K562 (cell line): ENCODE data around the gene RAB7A. TPM values are rescaled to one million over a fixed set of nuclear protein-coding genes. Genes with fewer than 3 reads are reported as not detected.

ENCODE experiments used
- ATAC-seq: fragments of 200-7000 bp; cut with Tn5 transposase; 3 replicates; pipeline ENCODE4 v1.9.1; 2020; ENCODE audit warnings: moderate library complexity
- BruUV-seq: library from RNA; stranded (reverse); fragments of 400-500 nt; replicated peaks from 2 replicates; lab custom pipeline; 2021; lab: Mats Ljungman, UMichigan
- CTCF ChIA-PET: fragments of 300-600 bp; formaldehyde crosslinking; extraction: SDS; loops from one replicate; lab custom pipeline; 2021; ENCODE audit warnings: low intra/inter-chr PET ratio; lab: Yijun Ruan, JAX
- POLR2A ChIA-PET: fragments of 300-600, 350-650 bp; sonication (Branson Sonifier 250); formaldehyde crosslinking; extraction: SDS; loops from one replicate; lab custom pipeline; 2021; ENCODE audit warnings: antibody characterized with exemption, inconsistent platforms; lab: Yijun Ruan, JAX
- DNase-seq, 4 experiments: peaks; one replicate each; pipeline versions ENCODE4 v3.0.0 to v3.0.0-alpha.2; 2011 to 2018; ENCODE audit warnings: low spot score in 3 of 4, mixed read lengths in 3 of 4; ENCODE audit errors: extremely low read depth in 1 of 4
- FAIRE-seq: peaks from 2 replicates; lab custom pipeline; 2011; peaks lifted over from hg19 to GRCh38; lab: Jason Lieb, UNC
- H2AFZ ChIP-seq: 2 replicates; pipeline ENCODE4 v1.6.0; 2011; ENCODE audit warnings: low read depth, low read length, control low read depth, inconsistent platforms
- H3K27ac ChIP-seq: fragments of 200-600 bp; 3 replicates; pipeline ENCODE4 v1.8.0; 2011; ENCODE audit warnings: low read depth, mild to moderate bottlenecking, control low read depth, inconsistent platforms, low read length, moderate library complexity, mixed read lengths; ENCODE audit errors: extremely low read depth
- H3K27me3 ChIP-seq, 2 experiments: fragments of 300-600 bp in 1 of 2; 2 replicates in 1 of 2; 3 replicates in 1 of 2; pipeline versions ENCODE4 v1.6.0 to v1.8.0; 2011; ENCODE audit warnings: inconsistent platforms in 2 of 2, low read length in 2 of 2, mild to moderate bottlenecking in 1 of 2, mixed read lengths in 1 of 2, moderate library complexity in 1 of 2; ENCODE audit not compliant: control insufficient read depth in 2 of 2, insufficient read depth in 2 of 2
- H3K36me3 ChIP-seq: fragments of 300-600 bp; 3 replicates; pipeline ENCODE4 v1.8.0; 2011; ENCODE audit warnings: mild to moderate bottlenecking, low read length, inconsistent platforms; ENCODE audit not compliant: control insufficient read depth, insufficient read depth
- H3K4me1 ChIP-seq, 2 experiments: fragments of 200-600 bp in 1 of 2; replicated peaks in 1 of 2; 2 replicates in 1 of 2; 3 replicates in 1 of 2; pipeline versions ENCODE4 v1.5.1 to v1.8.0; 2011; ENCODE audit warnings: inconsistent platforms in 2 of 2, low read length in 2 of 2, mild to moderate bottlenecking in 1 of 2, mixed read lengths in 1 of 2, moderate library complexity in 1 of 2; ENCODE audit not compliant: control insufficient read depth in 2 of 2, insufficient read depth in 2 of 2
- H3K4me2 ChIP-seq: 2 replicates; pipeline ENCODE4 v1.6.1; 2011; ENCODE audit warnings: low read length, control low read depth, inconsistent platforms, mixed read lengths; ENCODE audit not compliant: insufficient read depth
- H3K4me3 ChIP-seq: fragments of 200-600 bp; sonication (generic), shearing (Covaris generic); 2 replicates; pipeline ENCODE4 v1.5.1; 2016; ENCODE audit warnings: control low read depth, inconsistent platforms
- H3K79me2 ChIP-seq: fragments of 200-600 bp; 3 replicates; pipeline ENCODE4 v1.8.0; 2011; ENCODE audit warnings: low read length, inconsistent platforms; ENCODE audit not compliant: control insufficient read depth, insufficient read depth
- H3K9ac ChIP-seq, 2 experiments: 2 replicates each; pipeline versions ENCODE4 v1.6.0 to v1.6.1; 2011; ENCODE audit warnings: low read depth in 2 of 2, low read length in 2 of 2, control low read depth in 1 of 2, inconsistent platforms in 1 of 2, mild to moderate bottlenecking in 1 of 2, mixed read lengths in 1 of 2; ENCODE audit not compliant: insufficient read depth in 1 of 2
- H3K9me1 ChIP-seq: one replicate; pipeline ENCODE4 v1.6.0; 2011; ENCODE audit warnings: inconsistent platforms, mild to moderate bottlenecking, low read length, moderate library complexity; ENCODE audit not compliant: control insufficient read depth, insufficient read depth
- H3K9me3 ChIP-seq: replicated peaks from 2 replicates; pipeline ENCODE4 v1.5.1; 2011; ENCODE audit warnings: low read depth, low read length, inconsistent platforms; ENCODE audit not compliant: control insufficient read depth, insufficient read depth
- H4K20me1 ChIP-seq: replicated peaks from 2 replicates; pipeline ENCODE4 v1.6.1; 2011; ENCODE audit warnings: low read length, inconsistent platforms, mixed read lengths; ENCODE audit not compliant: control insufficient read depth, insufficient read depth
- BACH1 ChIP-seq: fragments of 200-800 bp; sonication (Bioruptor generic); IDR thresholded peaks from 2 replicates; pipeline ENCODE4 v1.6.1; 2016; ENCODE audit warnings: missing genetic modification characterization, missing compliant biosample characterization
- E2F3 ChIP-seq: fragments of 250-450 bp; sonication (Bioruptor Pico); IDR thresholded peaks from 2 replicates; pipeline ENCODE4 v1.4.0; 2020; ENCODE audit warnings: mild to moderate bottlenecking
- FOXJ2 ChIP-seq: fragments of 200-800 bp; sonication (Bioruptor generic); IDR thresholded peaks from 2 replicates; pipeline ENCODE4 v1.6.1; 2016; ENCODE audit warnings: missing genetic modification characterization, missing compliant biosample characterization
- LARP7 ChIP-seq: fragments of 450-650 bp; IDR thresholded peaks from 2 replicates; pipeline ENCODE4 v1.6.1; 2016
- PHTF2 ChIP-seq: fragments of 250-450 bp; sonication (Bioruptor Pico); IDR thresholded peaks from 2 replicates; pipeline ENCODE4 v1.5.0; 2021; ENCODE audit warnings: mild to moderate bottlenecking
- PRMT5 ChIP-seq: sonication (generic); formaldehyde crosslinking; IDR thresholded peaks from 2 replicates; pipeline ENCODE4 v1.5.0; 2020; ENCODE audit warnings: missing genetic modification reagents
- SAFB ChIP-seq: fragments of 200-400 bp; formaldehyde crosslinking; IDR thresholded peaks from 2 replicates; pipeline ENCODE4 v1.6.1; 2017; ENCODE audit warnings: low read depth, low read length, borderline replicate concordance
- SRF ChIP-seq, 2 experiments: fragments of 250-450, 450-650 bp in 1 of 2; sonication (Bioruptor Pico) in 1 of 2; sonication (generic) in 1 of 2; formaldehyde crosslinking; IDR thresholded peaks; 2 replicates each; pipeline versions ENCODE4 v1.5.0 to v1.5.1; 2020 to 2022; ENCODE audit warnings: mild to moderate bottlenecking in 1 of 2, missing genetic modification reagents in 1 of 2
- ZFX ChIP-seq: sonication (generic); formaldehyde crosslinking; IDR thresholded peaks from 2 replicates; pipeline ENCODE4 v1.8.0; 2022; ENCODE audit warnings: mild to moderate bottlenecking, missing genetic modification reagents, moderate library complexity
- ZKSCAN1 ChIP-seq: fragments of 150-350 bp; IDR thresholded peaks from 2 replicates; pipeline ENCODE4 v1.6.1; 2016; ENCODE audit warnings: low read depth, low read length
- ZNF668 ChIP-seq: fragments of 250-450 bp; sonication (Bioruptor Pico); IDR thresholded peaks from 2 replicates; pipeline ENCODE4 v1.8.0; 2022; ENCODE audit warnings: mild to moderate bottlenecking, inconsistent platforms
- WGBS: fragments of 100-300 bp; shearing (Covaris generic); methylation state at CpG from one replicate; pipeline ENCODE4 v1.1.6; 2016; ENCODE audit warnings: low coverage, mixed read lengths; ENCODE audit not compliant: insufficient coverage; ENCODE audit errors: missing lambda C conversion rate; 5-methylcytosine and 5-hydroxymethylcytosine counted together
- in situ Hi-C: fragments of 300-500 bp; cut with MboI; formaldehyde crosslinking; loops from 4 replicates; pipeline ENCODE4 v1.15.0; 2018; ENCODE audit warnings: inconsistent platforms, mixed read lengths
- intact Hi-C: fragments of 100-400 bp; cut with micrococcal nuclease; formaldehyde crosslinking; loops from 2 replicates; pipeline ENCODE4 v1.14.2; 2022
- polyA plus RNA-seq, 8 experiments: library from polyadenylated mRNA; depleted of rRNA in 4 of 8; stranded (reverse) in 5 of 8; unstranded in 3 of 8; fragments of >200 nt; fragmentation: Nextera tagmentation in 2 of 8; fragmentation: Illumina TruSeq in 1 of 8; extraction: Ambion mirVana in 2 of 8; extraction: Trizol in 1 of 8; gene quantifications; 2 replicates each; pipeline versions ENCODE4 v1.2.1 to v1.2.3, GENCODE V29; 2011 to 2014; ENCODE audit warnings: inconsistent platforms in 1 of 8, missing spikeins in 1 of 8
- total RNA-seq, 7 experiments: library from RNA; depleted of rRNA in 6 of 7; stranded (reverse); fragments of >200 nt in 6 of 7; fragmentation: Illumina TruSeq in 2 of 7; extraction: Trizol in 2 of 7; gene quantifications; 2 replicates each; pipeline versions ENCODE4 v1.2.1 to v1.2.3, GENCODE V29; 2011 to 2021; ENCODE audit warnings: low replicate concordance in 1 of 7
- TF ChIP-seq, protein P1 (sequence below): fragments of 250-450 bp; sonication (Bioruptor Pico); IDR thresholded peaks from 2 replicates; pipeline ENCODE4 v1.9.0; 2021; ENCODE audit warnings: mild to moderate bottlenecking, inconsistent platforms
- TF ChIP-seq, protein P2 (sequence below): fragments of 250-450 bp; sonication (Bioruptor Pico); IDR thresholded peaks from 2 replicates; pipeline ENCODE4 v1.5.0; 2021
- TF ChIP-seq, protein P3 (sequence below): fragments of 250-450 bp; sonication (Bioruptor Pico); IDR thresholded peaks from 2 replicates; pipeline ENCODE4 v1.5.0; 2020; ENCODE audit warnings: mild to moderate bottlenecking, borderline replicate concordance
- TF ChIP-seq, protein P4 (sequence below): fragments of 250-450 bp; sonication (Bioruptor Pico); IDR thresholded peaks from 2 replicates; pipeline ENCODE4 v1.5.0; 2020; ENCODE audit warnings: mild to moderate bottlenecking

The RAB7A gene
- total and polyA plus RNA-seq, 9 of the 15 experiments (the other 6 are each of a cell fraction or from before 2014, with no cell fraction given), result 30.9 to 204 (median 72.8) TPM

DNA sequence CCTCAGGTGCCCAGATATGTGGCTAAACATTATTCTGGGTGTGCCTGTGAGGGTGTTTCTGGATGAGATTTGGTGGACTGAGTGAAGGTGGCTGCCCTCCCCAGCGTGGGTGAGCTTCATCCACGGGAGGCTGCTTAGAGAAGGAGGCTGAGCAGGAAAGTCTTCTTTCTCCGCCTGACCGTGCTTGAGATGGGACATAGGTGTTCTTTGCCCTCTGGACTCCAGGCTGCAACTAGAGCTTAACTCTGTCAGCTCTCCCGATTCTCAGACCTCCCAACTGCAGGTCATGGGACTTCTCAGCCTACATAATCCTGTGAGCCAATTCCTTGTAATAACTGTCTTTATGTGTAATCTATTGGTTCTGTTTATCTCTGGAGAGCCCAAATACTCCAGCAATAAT, 34.1 kb downstream of the RAB7A start (continued):
- TF ChIP-seq, protein P1, sequence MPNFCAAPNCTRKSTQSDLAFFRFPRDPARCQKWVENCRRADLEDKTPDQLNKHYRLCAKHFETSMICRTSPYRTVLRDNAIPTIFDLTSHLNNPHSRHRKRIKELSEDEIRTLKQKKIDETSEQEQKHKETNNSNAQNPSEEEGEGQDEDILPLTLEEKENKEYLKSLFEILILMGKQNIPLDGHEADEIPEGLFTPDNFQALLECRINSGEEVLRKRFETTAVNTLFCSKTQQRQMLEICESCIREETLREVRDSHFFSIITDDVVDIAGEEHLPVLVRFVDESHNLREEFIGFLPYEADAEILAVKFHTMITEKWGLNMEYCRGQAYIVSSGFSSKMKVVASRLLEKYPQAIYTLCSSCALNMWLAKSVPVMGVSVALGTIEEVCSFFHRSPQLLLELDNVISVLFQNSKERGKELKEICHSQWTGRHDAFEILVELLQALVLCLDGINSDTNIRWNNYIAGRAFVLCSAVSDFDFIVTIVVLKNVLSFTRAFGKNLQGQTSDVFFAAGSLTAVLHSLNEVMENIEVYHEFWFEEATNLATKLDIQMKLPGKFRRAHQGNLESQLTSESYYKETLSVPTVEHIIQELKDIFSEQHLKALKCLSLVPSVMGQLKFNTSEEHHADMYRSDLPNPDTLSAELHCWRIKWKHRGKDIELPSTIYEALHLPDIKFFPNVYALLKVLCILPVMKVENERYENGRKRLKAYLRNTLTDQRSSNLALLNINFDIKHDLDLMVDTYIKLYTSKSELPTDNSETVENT (CRISPR knock-in tag), result no peak
- TF ChIP-seq PRMT5 (CRISPR knock-in tag), result no peak

DNA sequence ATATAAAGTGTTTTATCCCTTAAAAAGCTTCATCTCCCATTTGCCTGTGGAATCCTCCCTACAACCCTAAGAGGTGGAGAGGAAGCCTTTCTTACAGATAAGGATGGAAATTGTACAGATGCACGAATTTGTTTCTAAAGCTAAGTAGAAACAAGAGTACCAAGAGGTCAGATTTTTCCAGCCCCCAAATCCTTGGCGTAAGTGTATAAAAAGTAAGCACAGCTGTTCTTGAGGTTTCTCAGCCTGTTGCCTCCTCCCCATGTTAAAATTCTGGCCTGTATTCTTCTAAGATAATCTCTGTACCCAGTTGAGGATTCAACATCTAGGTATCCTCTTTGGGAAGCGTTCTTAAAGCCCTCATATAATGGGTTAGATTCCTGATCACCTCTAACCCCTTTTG, 34.9 kb downstream of the RAB7A start:
- no TSS peak for BruUV-seq
- Histone ChIP-seq H3K27me3 (no peaks in the 10 kb centered on the region), H3K9ac (no peak overlapping the region), H3K36me3 (peaks cover 13% of the 10 kb centered on the region; the same call in 2 of the 3 replicates), H3K79me2 (peaks cover 86% of the 10 kb centered on the region), H4K20me1 (0 out of 2 replicates have a peak, but pooled peaks cover 11% of the 10 kb centered on the region), H2AFZ (no peak overlapping the region), H3K4me2 (no peak overlapping the region), H3K4me1 (peaks cover 6 to 11% of the 10 kb centered on the region in 2 experiments; a peak in 3 of 5 replicates), H3K4me3 (no peak overlapping the region), H3K27ac (no peak overlapping the region), H3K9me3 (no peaks in the 10 kb centered on the region), H3K9me1 (peaks cover 3% of the 10 kb centered on the region)
- ATAC-seq (no peak), FAIRE-seq (no peak), DNase-seq (no peak)
- intact Hi-C loops (no loop called here), in situ Hi-C loops (no loop called here)
- 40% methylated on average over 3 of the region's 3 CpGs for WGBS
- ChIA-PET CTCF (no interaction called here), POLR2A (interaction anchor here (0.6 to 1.1 kb wide), 2 partner anchors 23 to 81 kb away, joined by 3 read pairs; no protein-coding TSS in a partner anchor)
- TF ChIP-seq, protein P2, sequence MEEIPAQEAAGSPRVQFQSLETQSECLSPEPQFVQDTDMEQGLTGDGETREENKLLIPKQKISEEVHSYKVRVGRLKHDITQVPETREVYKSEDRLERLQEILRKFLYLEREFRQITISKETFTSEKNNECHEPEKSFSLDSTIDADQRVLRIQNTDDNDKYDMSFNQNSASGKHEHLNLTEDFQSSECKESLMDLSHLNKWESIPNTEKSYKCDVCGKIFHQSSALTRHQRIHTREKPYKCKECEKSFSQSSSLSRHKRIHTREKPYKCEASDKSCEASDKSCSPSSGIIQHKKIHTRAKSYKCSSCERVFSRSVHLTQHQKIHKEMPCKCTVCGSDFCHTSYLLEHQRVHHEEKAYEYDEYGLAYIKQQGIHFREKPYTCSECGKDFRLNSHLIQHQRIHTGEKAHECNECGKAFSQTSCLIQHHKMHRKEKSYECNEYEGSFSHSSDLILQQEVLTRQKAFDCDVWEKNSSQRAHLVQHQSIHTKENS (CRISPR knock-in tag), result no peak
- TF ChIP-seq ZFX (CRISPR knock-in tag) (no peak), ZKSCAN1 (no peak), E2F3 (no peak), SAFB (no peak), LARP7 (no peak), SRF (CRISPR knock-in tag; IDR thresholded peaks at IDR 0.05) (no peak), PHTF2 (no peak), BACH1 (no peak), ZNF668 (CRISPR knock-in tag) (no peak), FOXJ2 (tag) (no peak)
- TF ChIP-seq, protein P3, sequence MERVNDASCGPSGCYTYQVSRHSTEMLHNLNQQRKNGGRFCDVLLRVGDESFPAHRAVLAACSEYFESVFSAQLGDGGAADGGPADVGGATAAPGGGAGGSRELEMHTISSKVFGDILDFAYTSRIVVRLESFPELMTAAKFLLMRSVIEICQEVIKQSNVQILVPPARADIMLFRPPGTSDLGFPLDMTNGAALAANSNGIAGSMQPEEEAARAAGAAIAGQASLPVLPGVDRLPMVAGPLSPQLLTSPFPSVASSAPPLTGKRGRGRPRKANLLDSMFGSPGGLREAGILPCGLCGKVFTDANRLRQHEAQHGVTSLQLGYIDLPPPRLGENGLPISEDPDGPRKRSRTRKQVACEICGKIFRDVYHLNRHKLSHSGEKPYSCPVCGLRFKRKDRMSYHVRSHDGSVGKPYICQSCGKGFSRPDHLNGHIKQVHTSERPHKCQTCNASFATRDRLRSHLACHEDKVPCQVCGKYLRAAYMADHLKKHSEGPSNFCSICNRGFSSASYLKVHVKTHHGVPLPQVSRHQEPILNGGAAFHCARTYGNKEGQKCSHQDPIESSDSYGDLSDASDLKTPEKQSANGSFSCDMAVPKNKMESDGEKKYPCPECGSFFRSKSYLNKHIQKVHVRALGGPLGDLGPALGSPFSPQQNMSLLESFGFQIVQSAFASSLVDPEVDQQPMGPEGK (CRISPR knock-in tag), result no peak
- TF ChIP-seq, protein P4, sequence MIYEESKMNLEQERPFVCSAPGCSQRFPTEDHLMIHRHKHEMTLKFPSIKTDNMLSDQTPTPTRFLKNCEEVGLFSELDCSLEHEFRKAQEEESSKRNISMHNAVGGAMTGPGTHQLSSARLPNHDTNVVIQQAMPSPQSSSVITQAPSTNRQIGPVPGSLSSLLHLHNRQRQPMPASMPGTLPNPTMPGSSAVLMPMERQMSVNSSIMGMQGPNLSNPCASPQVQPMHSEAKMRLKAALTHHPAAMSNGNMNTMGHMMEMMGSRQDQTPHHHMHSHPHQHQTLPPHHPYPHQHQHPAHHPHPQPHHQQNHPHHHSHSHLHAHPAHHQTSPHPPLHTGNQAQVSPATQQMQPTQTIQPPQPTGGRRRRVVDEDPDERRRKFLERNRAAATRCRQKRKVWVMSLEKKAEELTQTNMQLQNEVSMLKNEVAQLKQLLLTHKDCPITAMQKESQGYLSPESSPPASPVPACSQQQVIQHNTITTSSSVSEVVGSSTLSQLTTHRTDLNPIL, result no peak
